Measurements from ENCODE around the gene KCNJ6. TPM values are rescaled to one million over a fixed set of nuclear protein-coding genes. Genes with fewer than 3 reads are reported as not detected.

The KCNJ6 gene
- total RNA-seq, 1 donor from 2014 or later: 0.75 TPM

DNA sequence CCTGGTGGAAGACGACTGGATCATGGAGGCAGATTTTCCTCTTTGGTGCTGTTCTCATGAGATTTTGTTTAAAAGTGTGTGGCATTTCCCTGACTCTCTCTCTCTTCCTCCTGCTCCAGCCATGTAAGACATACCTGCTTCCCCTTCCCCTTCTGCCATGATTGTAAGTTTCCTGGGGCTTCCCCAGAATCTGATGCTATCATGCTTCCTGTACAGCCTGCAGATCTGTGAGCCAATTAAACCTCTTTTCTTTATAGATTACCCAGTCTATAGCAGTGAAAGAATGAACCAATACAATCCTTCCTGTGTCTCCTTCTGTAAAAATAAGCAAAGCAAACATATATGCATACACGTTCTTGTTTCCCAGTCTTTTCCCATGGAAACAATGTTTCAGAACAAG, 276.5 kb downstream of the KCNJ6 start:
- Mint-ChIP-seq H3K9me3 (peaks cover 3% of the 10 kb centered on the region), H3K4me1 (peaks cover 7% of the 10 kb centered on the region), H3K27me3 (ENCODE audit: low read depth) (no peaks in the 10 kb centered on the region), H3K27ac (ENCODE audit: unreplicated experiment) (no peak overlapping the region), H3K36me3 (ENCODE audit: low read depth) (no peaks in the 10 kb centered on the region), H3K4me3 (no peak overlapping the region)
- DNase-seq (ENCODE audit: low read depth, low spot score): no peak
- no peak for TF ChIP-seq CTCF (conservative IDR thresholded peaks at IDR 0.05)

DNA sequence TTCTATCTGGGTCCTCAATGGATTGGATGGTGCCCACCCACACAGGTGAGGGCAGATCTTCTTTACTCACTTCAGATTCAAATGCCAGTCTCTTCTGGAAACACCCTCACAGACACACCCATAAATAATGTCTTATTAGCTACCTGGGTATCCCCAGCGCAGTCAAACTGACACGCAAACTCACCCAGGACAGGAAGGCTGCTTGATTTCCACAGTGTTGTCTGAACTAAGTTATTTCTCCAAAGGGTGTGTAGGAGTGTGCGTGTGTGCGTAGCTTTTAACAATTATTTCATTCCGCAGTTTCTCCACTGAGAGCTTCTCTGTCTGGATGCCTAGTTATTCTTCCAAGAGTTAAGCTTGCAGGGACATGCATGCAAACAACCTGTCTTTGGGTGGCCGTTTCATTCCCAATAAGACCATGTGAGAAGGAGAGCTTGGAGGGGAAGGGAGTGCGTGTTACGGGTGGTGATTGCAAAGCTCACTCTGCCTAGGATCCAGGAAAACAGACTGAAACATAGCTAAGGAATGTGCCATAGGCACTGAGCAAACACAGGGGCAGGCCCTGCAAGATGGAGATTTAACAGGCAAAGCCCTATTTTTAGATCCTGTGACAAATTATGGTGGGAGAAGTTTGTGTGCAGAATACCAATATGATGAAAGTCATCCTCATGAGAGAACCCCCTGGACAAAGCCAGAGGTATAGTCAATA, 280.0 kb downstream of the KCNJ6 start:
- Mint-ChIP-seq H3K27ac (ENCODE audit: unreplicated experiment) (no peak overlapping the region), H3K27me3 (ENCODE audit: low read depth) (peaks cover 8% of the 10 kb centered on the region), H3K4me3 (no peak overlapping the region), H3K4me1 (peaks cover 8% of the 10 kb centered on the region), H3K36me3 (ENCODE audit: low read depth) (peaks cover 5% of the 10 kb centered on the region), H3K9me3 (peaks cover 6% of the 10 kb centered on the region)
- no peak for DNase-seq (ENCODE audit: low read depth, low spot score)
- TF ChIP-seq CTCF (conservative IDR thresholded peaks at IDR 0.05): no peak

- H3K4me1 Mint-ChIP-seq: peaks cover 13% of the 10 kb centered on the region
- H3K4me3 Mint-ChIP-seq: peak overlapping the region; percentile 12
- TF ChIP-seq CTCF (conservative IDR thresholded peaks at IDR 0.05): no peak
- H3K36me3 Mint-ChIP-seq (ENCODE audit: low read depth): peaks cover 5% of the 10 kb centered on the region
- peaks cover 13% of the 10 kb centered on the region for H3K27me3 Mint-ChIP-seq (ENCODE audit: low read depth)
- no peak overlapping the region for H3K27ac Mint-ChIP-seq (ENCODE audit: unreplicated experiment)
- H3K9me3 Mint-ChIP-seq: peaks cover 9% of the 10 kb centered on the region
- DNase-seq (ENCODE audit: low read depth, low spot score): no peak
Measured at GRCh38 chr21:37631319-37632117, 284.7 kb downstream of the KCNJ6 start.

GRCh38 chr21:37630872-37631271, 285.4 kb downstream of the KCNJ6 start:
- Mint-ChIP-seq H3K9me3 (peaks cover 9% of the 10 kb centered on the region), H3K4me3 (no peak overlapping the region), H3K4me1 (peaks cover 13% of the 10 kb centered on the region), H3K27me3 (ENCODE audit: low read depth) (peaks cover 13% of the 10 kb centered on the region), H3K36me3 (ENCODE audit: low read depth) (peaks cover 5% of the 10 kb centered on the region), H3K27ac (ENCODE audit: unreplicated experiment) (no peak overlapping the region)
- TF ChIP-seq CTCF (conservative IDR thresholded peaks at IDR 0.05): no peak
- no peak for DNase-seq (ENCODE audit: low read depth, low spot score)

- peaks cover 3% of the 10 kb centered on the region for H3K36me3 Mint-ChIP-seq (ENCODE audit: low read depth)
- no peak overlapping the region for H3K27ac Mint-ChIP-seq (ENCODE audit: unreplicated experiment)
- peaks cover 7% of the 10 kb centered on the region for H3K9me3 Mint-ChIP-seq
- peaks cover 25% of the 10 kb centered on the region for H3K4me1 Mint-ChIP-seq
- no peak for TF ChIP-seq CTCF (conservative IDR thresholded peaks at IDR 0.05)
- no peak for DNase-seq (ENCODE audit: low read depth, low spot score)
- H3K27me3 Mint-ChIP-seq (ENCODE audit: low read depth): peaks cover 13% of the 10 kb centered on the region
- no peak overlapping the region for H3K4me3 Mint-ChIP-seq
Measured at GRCh38 chr21:37628362-37628761, 287.9 kb downstream of the KCNJ6 start.

All from neural crest cell (in vitro differentiated cells).